ENCODE data around the gene LAMA2.

Gene LAMA2

GRCh38 chr6:129130959-129131681, 248.2 kb downstream of the LAMA2 start:
- no peak for TF ChIP-seq MYC (IDR thresholded peaks at IDR 0.05; ENCODE audit: low read depth, low read length)
- DNase-seq (ENCODE audit: low read depth) = no peak
- H3K4me3 ChIP-seq (ENCODE audit: low read depth, low read length) = no peak overlapping the region

- DNase-seq (ENCODE audit: low read depth) = no peak
- TF ChIP-seq MYC (IDR thresholded peaks at IDR 0.05; ENCODE audit: low read depth, low read length) (no peak), CTCF (IDR thresholded peaks at IDR 0.05; ENCODE audit: low read depth, low read length) (no peak), POLR2A (IDR thresholded peaks at IDR 0.05; ENCODE audit: extremely low read depth, insufficient read length) (no peak), MAX (IDR thresholded peaks at IDR 0.05; ENCODE audit: low read depth, low read length) (no peak)
- no peak overlapping the region for H3K4me3 ChIP-seq (ENCODE audit: low read depth, low read length)
Measured at GRCh38 chr6:129133770-129134192, 250.8 kb downstream of the LAMA2 start.

GRCh38 chr6:129134535-129134934, 251.6 kb downstream of the LAMA2 start:
- no peak for TF ChIP-seq POLR2A (IDR thresholded peaks at IDR 0.05; ENCODE audit: extremely low read depth, insufficient read length)
- no peak for TF ChIP-seq MAX (IDR thresholded peaks at IDR 0.05; ENCODE audit: low read depth, low read length)
- no peak for TF ChIP-seq MYC (IDR thresholded peaks at IDR 0.05; ENCODE audit: low read depth, low read length)
- no peak for TF ChIP-seq CTCF (IDR thresholded peaks at IDR 0.05; ENCODE audit: low read depth, low read length)

GRCh38 chr6:129135451-129135850, 252.5 kb downstream of the LAMA2 start:
- DNase-seq (ENCODE audit: low read depth) = no peak
- no peak overlapping the region for H3K4me3 ChIP-seq (ENCODE audit: low read depth, low read length)
- TF ChIP-seq POLR2A (IDR thresholded peaks at IDR 0.05; ENCODE audit: extremely low read depth, insufficient read length) (no peak), MAX (IDR thresholded peaks at IDR 0.05; ENCODE audit: low read depth, low read length) (no peak), CTCF (IDR thresholded peaks at IDR 0.05; ENCODE audit: low read depth, low read length) (no peak), MYC (IDR thresholded peaks at IDR 0.05; ENCODE audit: low read depth, low read length) (no peak)

More at GRCh38 chr6:129134535-129134934, 251.6 kb downstream of the LAMA2 start:
- H3K4me3 ChIP-seq (ENCODE audit: low read depth, low read length) = no peak overlapping the region
- no peak for DNase-seq (ENCODE audit: low read depth)

GRCh38 chr6:129136751-129137150, 253.8 kb downstream of the LAMA2 start:
- DNase-seq (ENCODE audit: low read depth) = no peak
- H3K4me3 ChIP-seq (ENCODE audit: low read depth, low read length) = no peak overlapping the region
- TF ChIP-seq MYC (IDR thresholded peaks at IDR 0.05; ENCODE audit: low read depth, low read length) (no peak), POLR2A (IDR thresholded peaks at IDR 0.05; ENCODE audit: extremely low read depth, insufficient read length) (no peak), CTCF (IDR thresholded peaks at IDR 0.05; ENCODE audit: low read depth, low read length) (no peak), MAX (IDR thresholded peaks at IDR 0.05; ENCODE audit: low read depth, low read length) (no peak)

- H3K4me3 ChIP-seq (ENCODE audit: low read depth, low read length) = no peak overlapping the region
- TF ChIP-seq CTCF (IDR thresholded peaks at IDR 0.05; ENCODE audit: low read depth, low read length) = no peak
- no peak for TF ChIP-seq POLR2A (IDR thresholded peaks at IDR 0.05; ENCODE audit: extremely low read depth, insufficient read length)
- no peak for TF ChIP-seq MAX (IDR thresholded peaks at IDR 0.05; ENCODE audit: low read depth, low read length)
- TF ChIP-seq MYC (IDR thresholded peaks at IDR 0.05; ENCODE audit: low read depth, low read length) = no peak
- DNase-seq (ENCODE audit: low read depth) = no peak
Measured at GRCh38 chr6:129138739-129139405, 255.9 kb downstream of the LAMA2 start.

Measured in NB4 (cell line).